Measurements from ENCODE around the gene FUT2. TPM values are rescaled to one million over a fixed set of nuclear protein-coding genes. Genes with fewer than 3 reads are reported as not detected.

Gene FUT2
- total and polyA plus RNA-seq, 5 donors: 0.09 TPM; not detected in 4

- H3K9me3 ChIP-seq (ENCODE audit: control insufficient read depth, low read length): no peaks in the 10 kb centered on the region
- H3K27me3 ChIP-seq (ENCODE audit: control insufficient read depth, insufficient read depth): no peaks in the 10 kb centered on the region
- H3K4me1 ChIP-seq (ENCODE audit: control insufficient read depth, insufficient read depth, low read length): no peaks in the 10 kb centered on the region
- H3K27ac ChIP-seq (ENCODE audit: low read length): no peak overlapping the region
- peak in 2 of 3 donors; percentile 21 to 30 for DNase-seq
- 95% methylated on average over 9 of the region's 9 CpGs for WGBS
- intact Hi-C loops (cut with DNase I): no loop called here
- no peak for ATAC-seq
- no peak overlapping the region for H3K4me3 ChIP-seq (ENCODE audit: low read length)
These were observed 38.9 kb downstream of the FUT2 start for GRCh38 chr19:48734625-48735024.

GRCh38 chr19:48735031-48735615 lies 39.4 kb downstream of the FUT2 start:
- WGBS: 43% methylated on average over 38 of the region's 38 CpGs
- no peaks in the 10 kb centered on the region for H3K4me1 ChIP-seq (ENCODE audit: control insufficient read depth, insufficient read depth, low read length)
- intact Hi-C loops (cut with DNase I): no loop called here
- ATAC-seq: no peak
- no peaks in the 10 kb centered on the region for H3K9me3 ChIP-seq (ENCODE audit: control insufficient read depth, low read length)
- DNase-seq: peak in 2 of 3 donors; percentile 43 to 60
- H3K4me3 ChIP-seq (ENCODE audit: low read length): no peak overlapping the region
- H3K27ac ChIP-seq (ENCODE audit: low read length): no peak overlapping the region
- no peaks in the 10 kb centered on the region for H3K27me3 ChIP-seq (ENCODE audit: control insufficient read depth, insufficient read depth)

GRCh38 chr19:48737360-48737998 lies 41.7 kb downstream of the FUT2 start:
- no peaks in the 10 kb centered on the region for H3K27me3 ChIP-seq (ENCODE audit: control insufficient read depth, insufficient read depth)
- H3K27ac ChIP-seq (ENCODE audit: low read length): no peak overlapping the region
- WGBS: 53% methylated on average over 22 of the region's 22 CpGs
- no peaks in the 10 kb centered on the region for H3K9me3 ChIP-seq (ENCODE audit: control insufficient read depth, low read length)
- intact Hi-C loops (cut with DNase I): no loop called here
- DNase-seq (peak; percentile 68 to 81 (median 77)), ATAC-seq (peak in 1 of 2 donors; percentile 33)
- H3K4me3 ChIP-seq (ENCODE audit: low read length): no peak overlapping the region
- no peaks in the 10 kb centered on the region for H3K4me1 ChIP-seq (ENCODE audit: control insufficient read depth, insufficient read depth, low read length)

- Histone ChIP-seq H3K4me1 (ENCODE audit: control insufficient read depth, insufficient read depth, low read length) (no peaks in the 10 kb centered on the region), H3K9me3 (ENCODE audit: control insufficient read depth, low read length) (no peaks in the 10 kb centered on the region), H3K4me3 (ENCODE audit: low read length) (peak overlapping the region; percentile 58), H3K27ac (ENCODE audit: low read length) (peak overlapping the region; percentile 61), H3K27me3 (ENCODE audit: control insufficient read depth, insufficient read depth) (no peaks in the 10 kb centered on the region)
- DNase-seq (peak; percentile 95 to 98 (median 97)), ATAC-seq (peak; percentile 79 to 91)
- 2% methylated on average over 92 of the region's 96 CpGs for WGBS
- intact Hi-C loops (cut with DNase I): no loop called here
These were observed 43.0 kb downstream of the FUT2 start for GRCh38 chr19:48738557-48739403.

- 12% methylated on average over 51 of the region's 51 CpGs for WGBS
- ATAC-seq: no peak
- Histone ChIP-seq H3K27ac (ENCODE audit: low read length) (peak overlapping the region; percentile 53), H3K4me1 (ENCODE audit: control insufficient read depth, insufficient read depth, low read length) (no peaks in the 10 kb centered on the region), H3K27me3 (ENCODE audit: control insufficient read depth, insufficient read depth) (no peaks in the 10 kb centered on the region), H3K9me3 (ENCODE audit: control insufficient read depth, low read length) (no peaks in the 10 kb centered on the region), H3K4me3 (ENCODE audit: low read length) (peak overlapping the region; percentile 58)
- intact Hi-C loops (cut with DNase I): no loop called here
- peak in 2 of 3 donors; percentile 23 to 58 for DNase-seq
These were observed 43.8 kb downstream of the FUT2 start for GRCh38 chr19:48739404-48740163.

- peak; percentile 83 to 91 (median 88) for DNase-seq
- intact Hi-C loops (cut with DNase I): no loop called here
- peak; percentile 54 to 78 for ATAC-seq
- H3K9me3 ChIP-seq (ENCODE audit: control insufficient read depth, low read length): no peaks in the 10 kb centered on the region
- 46% methylated on average over 27 of the region's 27 CpGs for WGBS
- peak within 1 kb of the TSS; percentile 86 for H3K27ac ChIP-seq (ENCODE audit: low read length)
- peak within 1 kb of the TSS; percentile 58 for H3K4me3 ChIP-seq (ENCODE audit: low read length)
- no peaks in the 10 kb centered on the region for H3K4me1 ChIP-seq (ENCODE audit: control insufficient read depth, insufficient read depth, low read length)
- H3K27me3 ChIP-seq (ENCODE audit: control insufficient read depth, insufficient read depth): no peaks in the 10 kb centered on the region
These were observed 44.6 kb downstream of the FUT2 start, which contains the start of gene RASIP1 for GRCh38 chr19:48740164-48740972. RASIP1 (minus strand) TSS chr19:48740610; CDS start chr19:48740282, 328 bp downstream.

GRCh38 chr19:48741129-48741999 lies 45.6 kb downstream of the FUT2 start:
- peak overlapping the region; percentile 3 for H3K4me3 ChIP-seq (ENCODE audit: low read length)
- no peaks in the 10 kb centered on the region for H3K27me3 ChIP-seq (ENCODE audit: control insufficient read depth, insufficient read depth)
- peak; percentile 76 to 87 (median 82) for DNase-seq
- intact Hi-C loops (cut with DNase I): no loop called here
- 32% methylated on average over 35 of the region's 35 CpGs for WGBS
- no peaks in the 10 kb centered on the region for H3K9me3 ChIP-seq (ENCODE audit: control insufficient read depth, low read length)
- peak; percentile 36 to 71 for ATAC-seq
- no peaks in the 10 kb centered on the region for H3K4me1 ChIP-seq (ENCODE audit: control insufficient read depth, insufficient read depth, low read length)
- peak overlapping the region; percentile 86 for H3K27ac ChIP-seq (ENCODE audit: low read length)

GRCh38 chr19:48742096-48742495 lies 46.3 kb downstream of the FUT2 start:
- Histone ChIP-seq H3K4me3 (ENCODE audit: low read length) (no peak overlapping the region), H3K4me1 (ENCODE audit: control insufficient read depth, insufficient read depth, low read length) (no peaks in the 10 kb centered on the region), H3K27me3 (ENCODE audit: control insufficient read depth, insufficient read depth) (no peaks in the 10 kb centered on the region), H3K9me3 (ENCODE audit: control insufficient read depth, low read length) (no peaks in the 10 kb centered on the region), H3K27ac (ENCODE audit: low read length) (peak overlapping the region; percentile 46)
- DNase-seq (no peak), ATAC-seq (no peak)
- 90% methylated on average over 11 of the region's 11 CpGs for WGBS
- intact Hi-C loops (cut with DNase I): no loop called here

- no peak overlapping the region for H3K4me3 ChIP-seq (ENCODE audit: low read length)
- ATAC-seq: peak in 1 of 2 donors; percentile 10
- no peaks in the 10 kb centered on the region for H3K4me1 ChIP-seq (ENCODE audit: control insufficient read depth, insufficient read depth, low read length)
- H3K27ac ChIP-seq (ENCODE audit: low read length): no peak overlapping the region
- WGBS: 33% methylated on average over 33 of the region's 33 CpGs
- no peaks in the 10 kb centered on the region for H3K9me3 ChIP-seq (ENCODE audit: control insufficient read depth, low read length)
- intact Hi-C loops (cut with DNase I): no loop called here
- peak; percentile 52 to 73 (median 71) for DNase-seq
- H3K27me3 ChIP-seq (ENCODE audit: control insufficient read depth, insufficient read depth): no peaks in the 10 kb centered on the region
These were observed 49.6 kb downstream of the FUT2 start for GRCh38 chr19:48745208-48745995.

Data from right cardiac atrium (tissue), 5 donors.